ENCODE measurements around the gene SOX5. TPM values are rescaled to one million over a fixed set of nuclear protein-coding genes. Genes with fewer than 3 reads are reported as not detected.
"Not testable (repeated sequence)": the region's sequence is repeated elsewhere in the genome, so short reads cannot be mapped to it uniquely, and the experiment has no call there.

The SOX5 gene
- polyA plus RNA-seq, 1 of the 3 experiments (the other 2 are of a cell fraction), result 0.21 TPM

DNA sequence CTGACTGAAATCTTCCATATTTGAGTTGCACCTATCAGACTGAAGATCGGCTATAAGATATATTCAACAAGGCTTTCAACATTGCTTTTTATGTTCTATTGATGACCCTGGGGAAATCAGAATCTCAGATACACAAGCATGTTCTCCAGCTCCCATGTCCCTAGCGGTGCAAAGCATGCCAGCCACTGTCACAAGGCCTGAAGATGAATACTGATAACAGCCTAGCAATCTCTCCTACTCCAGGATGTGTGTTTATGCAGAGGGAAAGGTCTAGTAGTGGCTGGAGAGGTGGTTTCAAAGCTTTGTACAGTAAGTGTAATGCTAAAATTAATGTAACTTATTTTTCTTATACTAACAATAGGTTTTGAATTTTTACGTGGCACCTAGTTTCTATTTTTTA is 64.6 kb downstream of the SOX5 start:
- TF ChIP-seq GATA2 (CRISPR knock-in tag; IDR thresholded peaks at IDR 0.05) (peak; percentile 84), RCOR1 (IDR thresholded peaks at IDR 0.05; ENCODE audit: low read length) (no peak), MXI1 (IDR thresholded peaks at IDR 0.05; ENCODE audit: low read depth, low read length) (0 out of 2 replicates have a peak, but pooled peaks have one; percentile 22)
- 56% methylated on average over 3 of the region's 3 CpGs for WGBS (ENCODE audit: low lambda C conversion rate)
- Histone ChIP-seq H3F3A (replicated peaks; ENCODE audit: insufficient read depth) (no peaks in the 10 kb centered on the region), H3K27ac (ENCODE audit: low read depth in 2 of 2, low read length in 1 of 2) (no peak overlapping the region), H3K9me2 (no peaks in the 10 kb centered on the region), H2AFZ (ENCODE audit: low read depth) (no peak overlapping the region), H3K9ac (no peak overlapping the region), H3K36me3 (replicated peaks in 1 of 2; ENCODE audit: control insufficient read depth in 1 of 2, insufficient read depth in 2 of 2, low read length in 1 of 2) (no peaks in the 10 kb centered on the region), H3K4me2 (no peak overlapping the region), H3K4me1 (ENCODE audit: control insufficient read depth in 1 of 2, insufficient read depth in 2 of 2, low read depth in 1 of 2, low read length in 1 of 2) (no peaks in the 10 kb centered on the region; a peak in 3 of 4 replicates), H3K27me3 (ENCODE audit: insufficient read depth) (no peaks in the 10 kb centered on the region), H3K9me3 (no peaks in the 10 kb centered on the region), H4K20me1 (ENCODE audit: insufficient read depth) (no peaks in the 10 kb centered on the region), H3K79me2 (ENCODE audit: insufficient read depth) (no peaks in the 10 kb centered on the region), H3K4me3 (ENCODE audit: low read depth in 2 of 2, low read length in 1 of 2) (no peak overlapping the region)
- DNase-seq, result peak; percentile 28
- POLR2A ChIA-PET, result no interaction called here
- CTCF ChIA-PET, result interaction anchor here (0.8 to 1.7 kb wide), 3 partner anchors 13 to 144 kb away, joined by 3 to 4 read pairs (median 3); no protein-coding TSS in a partner anchor

DNA sequence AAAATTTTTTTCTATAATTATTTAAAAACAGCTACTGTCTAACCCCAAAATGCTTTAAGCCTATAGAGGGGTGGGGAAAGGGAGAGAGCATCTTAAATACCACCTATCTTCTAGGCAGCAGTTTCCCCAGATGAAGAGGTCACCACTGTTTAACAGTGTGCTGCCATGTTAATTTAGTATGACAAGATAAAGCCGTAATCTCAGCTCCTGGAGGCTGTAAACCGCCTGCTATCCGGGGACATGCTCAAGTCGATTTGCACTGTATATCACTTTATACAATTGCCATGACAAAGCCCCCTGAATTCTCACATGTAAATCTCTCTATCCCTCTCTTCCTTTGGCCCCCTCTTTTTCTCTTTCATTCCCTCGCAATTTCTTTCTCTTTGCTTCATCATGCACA is 68.5 kb downstream of the SOX5 start:
- Histone ChIP-seq H3K36me3 (replicated peaks in 1 of 2; ENCODE audit: control insufficient read depth in 1 of 2, insufficient read depth in 2 of 2, low read length in 1 of 2) (no peaks in the 10 kb centered on the region), H3K4me3 (ENCODE audit: low read depth in 2 of 2, low read length in 1 of 2) (no peak overlapping the region), H3K9ac (no peak overlapping the region), H3K27ac (ENCODE audit: low read depth in 2 of 2, low read length in 1 of 2) (no peak overlapping the region), H3K4me1 (ENCODE audit: control insufficient read depth in 1 of 2, insufficient read depth in 2 of 2, low read depth in 1 of 2, low read length in 1 of 2) (no peaks in the 10 kb centered on the region; a peak in 1 of 4 replicates), H3K4me2 (no peak overlapping the region), H3K79me2 (ENCODE audit: insufficient read depth) (no peaks in the 10 kb centered on the region), H4K20me1 (ENCODE audit: insufficient read depth) (no peaks in the 10 kb centered on the region), H3F3A (replicated peaks; ENCODE audit: insufficient read depth) (no peaks in the 10 kb centered on the region), H3K9me3 (no peaks in the 10 kb centered on the region), H3K9me2 (no peaks in the 10 kb centered on the region), H2AFZ (ENCODE audit: low read depth) (no peak overlapping the region), H3K27me3 (ENCODE audit: insufficient read depth) (no peaks in the 10 kb centered on the region)
- WGBS (ENCODE audit: low lambda C conversion rate), result 67% methylated on average over 5 of the region's 5 CpGs
- TF ChIP-seq RAD21 (IDR thresholded peaks at IDR 0.05; ENCODE audit: low read length), result no peak
- TF ChIP-seq GATA2 (CRISPR knock-in tag; IDR thresholded peaks at IDR 0.05), result 0 out of 2 replicates have a peak, but pooled peaks have one; percentile 20
- peak; percentile 14 for DNase-seq
- ChIA-PET CTCF (no interaction called here), POLR2A (no interaction called here)

DNA sequence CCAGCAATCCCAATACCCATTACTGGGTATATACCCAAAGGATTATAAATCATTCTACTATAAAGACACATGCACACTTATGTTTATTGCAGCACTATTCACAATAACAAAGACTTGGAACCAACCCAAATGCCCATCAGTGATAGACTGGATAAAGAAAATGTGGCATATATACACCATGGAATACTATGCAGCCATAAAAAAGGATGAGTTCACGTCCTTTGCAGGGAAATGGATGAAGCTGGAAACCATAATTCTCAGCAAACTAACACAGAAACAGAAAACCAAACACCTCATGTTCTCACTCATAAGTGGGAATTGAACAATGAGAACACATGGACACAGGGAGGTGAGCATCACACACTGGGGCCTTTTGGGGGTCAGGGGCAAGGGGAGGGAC is 72.9 kb downstream of the SOX5 start:
- POLR2A ChIA-PET; CTCF ChIA-PET; H3K9ac ChIP-seq; H3K27ac ChIP-seq (ENCODE audit: low read depth in 2 of 2, low read length in 1 of 2); H3K9me2 ChIP-seq; H3K4me1 ChIP-seq (ENCODE audit: control insufficient read depth in 1 of 2, insufficient read depth in 2 of 2, low read depth in 1 of 2, low read length in 1 of 2); H3K9me3 ChIP-seq; H3K27me3 ChIP-seq (ENCODE audit: insufficient read depth); H3K4me3 ChIP-seq (ENCODE audit: low read depth in 2 of 2, low read length in 1 of 2); H3K36me3 ChIP-seq (replicated peaks in 1 of 2; ENCODE audit: control insufficient read depth in 1 of 2, insufficient read depth in 2 of 2, low read length in 1 of 2); H3K4me2 ChIP-seq; H3K79me2 ChIP-seq (ENCODE audit: insufficient read depth); H4K20me1 ChIP-seq (ENCODE audit: insufficient read depth); DNase-seq; H2AFZ ChIP-seq (ENCODE audit: low read depth); H3F3A ChIP-seq (replicated peaks; ENCODE audit: insufficient read depth): not testable (repeated sequence)
- 32% methylated on average over 1 of the region's 1 CpG for WGBS (ENCODE audit: low lambda C conversion rate)

DNA sequence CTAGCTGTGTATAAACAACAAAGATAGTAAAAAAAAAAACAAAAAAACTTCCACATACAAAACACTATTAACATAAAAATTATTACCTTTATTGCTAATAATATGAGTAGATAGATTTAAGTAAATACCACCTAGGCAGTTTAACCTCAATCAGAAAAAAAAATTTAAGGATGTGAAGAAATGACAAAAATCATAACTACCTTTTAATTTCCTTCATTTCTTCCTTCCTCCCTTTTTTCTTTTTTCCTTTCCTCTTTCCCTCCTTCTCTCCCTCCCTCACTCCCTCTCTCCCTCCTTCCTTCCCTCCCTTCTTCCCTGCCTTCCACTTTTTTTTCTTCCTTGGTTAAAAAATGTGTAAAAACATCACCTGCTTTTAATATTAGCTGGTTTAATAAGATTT is 81.7 kb downstream of the SOX5 start:
- Histone ChIP-seq H3F3A (replicated peaks; ENCODE audit: insufficient read depth) (no peaks in the 10 kb centered on the region), H3K27ac (ENCODE audit: low read depth in 2 of 2, low read length in 1 of 2) (no peak overlapping the region), H3K4me1 (ENCODE audit: control insufficient read depth in 1 of 2, insufficient read depth in 2 of 2, low read depth in 1 of 2, low read length in 1 of 2) (no peaks in the 10 kb centered on the region), H3K9me2 (no peaks in the 10 kb centered on the region), H3K27me3 (ENCODE audit: insufficient read depth) (no peaks in the 10 kb centered on the region), H2AFZ (ENCODE audit: low read depth) (no peak overlapping the region), H3K9ac (no peak overlapping the region), H3K4me3 (ENCODE audit: low read depth in 2 of 2, low read length in 1 of 2) (no peak overlapping the region), H3K79me2 (ENCODE audit: insufficient read depth) (no peaks in the 10 kb centered on the region), H4K20me1 (ENCODE audit: insufficient read depth) (no peaks in the 10 kb centered on the region), H3K4me2 (no peak overlapping the region), H3K36me3 (replicated peaks in 1 of 2; ENCODE audit: control insufficient read depth in 1 of 2, insufficient read depth in 2 of 2, low read length in 1 of 2) (no peaks in the 10 kb centered on the region), H3K9me3 (no peaks in the 10 kb centered on the region)
- CTCF ChIA-PET, result no interaction called here
- no peak for DNase-seq
- POLR2A ChIA-PET, result no interaction called here
- TF ChIP-seq SIN3A (IDR thresholded peaks at IDR 0.05; ENCODE audit: borderline replicate concordance, low read depth, low read length), result no peak
- TF ChIP-seq TAF1 (IDR thresholded peaks at IDR 0.05; ENCODE audit: borderline replicate concordance, low read depth, low read length), result no peak
- no peak for TF ChIP-seq EZH2phosphoT487 (IDR thresholded peaks at IDR 0.05; ENCODE audit: borderline replicate concordance, low read depth)
- no peak for TF ChIP-seq MEF2A (IDR thresholded peaks at IDR 0.05; ENCODE audit: borderline replicate concordance, low read depth)
- TF ChIP-seq POLR2AphosphoS5 (IDR thresholded peaks at IDR 0.05; ENCODE audit: low read depth, low read length), result no peak
- TF ChIP-seq RAD21 (IDR thresholded peaks at IDR 0.05; ENCODE audit: low read length), result no peak
- TF ChIP-seq RXRA (IDR thresholded peaks at IDR 0.05; ENCODE audit: borderline replicate concordance, low read depth), result no peak
- TF ChIP-seq NRF1 (IDR thresholded peaks at IDR 0.05; ENCODE audit: low read depth, low read length), result no peak
- no peak for TF ChIP-seq GATA2 (CRISPR knock-in tag; IDR thresholded peaks at IDR 0.05)
- TF ChIP-seq, protein P1, sequence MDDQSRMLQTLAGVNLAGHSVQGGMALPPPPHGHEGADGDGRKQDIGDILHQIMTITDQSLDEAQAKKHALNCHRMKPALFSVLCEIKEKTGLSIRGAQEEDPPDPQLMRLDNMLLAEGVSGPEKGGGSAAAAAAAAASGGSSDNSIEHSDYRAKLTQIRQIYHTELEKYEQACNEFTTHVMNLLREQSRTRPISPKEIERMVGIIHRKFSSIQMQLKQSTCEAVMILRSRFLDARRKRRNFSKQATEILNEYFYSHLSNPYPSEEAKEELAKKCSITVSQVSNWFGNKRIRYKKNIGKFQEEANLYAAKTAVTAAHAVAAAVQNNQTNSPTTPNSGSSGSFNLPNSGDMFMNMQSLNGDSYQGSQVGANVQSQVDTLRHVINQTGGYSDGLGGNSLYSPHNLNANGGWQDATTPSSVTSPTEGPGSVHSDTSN (IDR thresholded peaks at IDR 0.05), result no peak
- TF ChIP-seq RCOR1 (IDR thresholded peaks at IDR 0.05; ENCODE audit: low read length), result no peak
- no peak for TF ChIP-seq RFX5 (IDR thresholded peaks at IDR 0.05; ENCODE audit: low read length)
- TF ChIP-seq NFIC (IDR thresholded peaks at IDR 0.05; ENCODE audit: borderline replicate concordance), result no peak
- TF ChIP-seq, protein P2, sequence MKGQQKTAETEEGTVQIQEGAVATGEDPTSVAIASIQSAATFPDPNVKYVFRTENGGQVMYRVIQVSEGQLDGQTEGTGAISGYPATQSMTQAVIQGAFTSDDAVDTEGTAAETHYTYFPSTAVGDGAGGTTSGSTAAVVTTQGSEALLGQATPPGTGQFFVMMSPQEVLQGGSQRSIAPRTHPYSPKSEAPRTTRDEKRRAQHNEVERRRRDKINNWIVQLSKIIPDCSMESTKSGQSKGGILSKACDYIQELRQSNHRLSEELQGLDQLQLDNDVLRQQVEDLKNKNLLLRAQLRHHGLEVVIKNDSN (IDR thresholded peaks at IDR 0.05; ENCODE audit: borderline replicate concordance, low read depth), result no peak
- no peak for TF ChIP-seq CHD2 (IDR thresholded peaks at IDR 0.05; ENCODE audit: low read length, partially characterized antibody)

All from SK-N-SH (cell line).